DMS114 treated with DMSO at 0.1 percent for 48 hours (cell line): ENCODE results near the gene GBP7.
"Not testable (repeated sequence)": the region's sequence is repeated elsewhere in the genome, so short reads cannot be mapped to it uniquely, and the experiment has no call there.

Source experiments
- DNase-seq: peaks from one replicate; lab custom pipeline; 2025; ENCODE audit not compliant: unreplicated experiment; lab: John Stamatoyannopoulos, UW

The GBP7 gene

GRCh38 chr1:89175601-89176256 lies at the start of gene GBP7:
Gene GBP7, minus strand, starts transcription at chr1:89176003. Its CDS starts 4,068 bp downstream, at chr1:89171935.
- no peak for DNase-seq

- DNase-seq, result no peak
Observed at GRCh38 chr1:89221341-89221740, 45.5 kb upstream of the GBP7 start.

- DNase-seq, result not testable (repeated sequence)
Observed at GRCh38 chr1:89219851-89220250, 44.0 kb upstream of the GBP7 start.

- not testable (repeated sequence) for DNase-seq
Observed at GRCh38 chr1:89218941-89219340, 43.1 kb upstream of the GBP7 start.

- DNase-seq, result no peak
Observed at GRCh38 chr1:89213347-89213746, 37.5 kb upstream of the GBP7 start.

DNA sequence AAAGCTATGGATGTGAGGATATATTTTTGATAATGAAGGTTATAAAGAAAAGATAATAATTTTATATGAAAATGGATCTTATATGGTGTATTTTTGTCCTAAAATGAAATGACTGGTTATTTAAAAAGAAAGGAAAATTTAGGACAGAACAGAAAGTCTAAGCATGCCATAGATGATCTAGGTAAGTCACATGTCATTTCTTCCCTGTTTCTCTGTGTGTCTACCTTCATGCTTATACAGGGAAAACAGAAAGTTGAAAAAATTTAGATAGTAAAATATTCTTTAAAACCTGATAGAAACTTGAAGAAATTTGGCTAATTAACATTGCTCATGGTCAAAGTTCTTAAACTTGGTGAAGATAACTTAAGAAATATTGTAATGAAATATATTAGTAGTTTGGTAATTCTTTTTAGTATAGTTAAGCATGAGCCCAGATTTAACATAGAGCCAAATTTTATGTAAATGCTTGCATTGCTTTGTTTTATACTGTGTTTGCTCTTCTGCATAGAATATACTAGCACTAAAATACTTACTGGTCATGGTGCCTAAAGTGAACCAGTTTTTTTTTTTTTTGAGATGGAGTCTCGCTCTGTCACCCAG lies 35.3 kb upstream of the GBP7 start:
- DNase-seq, result no peak

GRCh38 chr1:89206373-89206772 lies 30.6 kb upstream of the GBP7 start:
- no peak for DNase-seq

DNA sequence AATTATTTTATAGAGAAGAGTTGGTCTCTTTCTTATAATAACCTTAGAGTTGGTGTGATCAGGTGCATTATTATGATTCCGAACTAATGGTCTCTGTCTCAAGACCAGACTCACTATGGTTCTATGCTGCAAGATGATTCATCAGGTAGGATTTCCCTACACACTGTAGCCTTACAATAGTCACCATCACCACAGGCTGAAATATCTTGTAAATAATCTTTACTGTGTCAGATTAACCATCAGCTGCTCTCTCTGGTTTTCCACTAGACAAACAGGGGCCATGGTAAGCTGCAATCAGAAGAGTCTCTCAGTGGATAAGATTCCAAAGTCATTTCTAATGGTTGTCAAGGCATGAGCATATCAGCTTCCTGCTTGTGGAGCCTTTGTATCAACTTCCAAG lies 27.4 kb upstream of the GBP7 start:
- DNase-seq, result no peak

DNA sequence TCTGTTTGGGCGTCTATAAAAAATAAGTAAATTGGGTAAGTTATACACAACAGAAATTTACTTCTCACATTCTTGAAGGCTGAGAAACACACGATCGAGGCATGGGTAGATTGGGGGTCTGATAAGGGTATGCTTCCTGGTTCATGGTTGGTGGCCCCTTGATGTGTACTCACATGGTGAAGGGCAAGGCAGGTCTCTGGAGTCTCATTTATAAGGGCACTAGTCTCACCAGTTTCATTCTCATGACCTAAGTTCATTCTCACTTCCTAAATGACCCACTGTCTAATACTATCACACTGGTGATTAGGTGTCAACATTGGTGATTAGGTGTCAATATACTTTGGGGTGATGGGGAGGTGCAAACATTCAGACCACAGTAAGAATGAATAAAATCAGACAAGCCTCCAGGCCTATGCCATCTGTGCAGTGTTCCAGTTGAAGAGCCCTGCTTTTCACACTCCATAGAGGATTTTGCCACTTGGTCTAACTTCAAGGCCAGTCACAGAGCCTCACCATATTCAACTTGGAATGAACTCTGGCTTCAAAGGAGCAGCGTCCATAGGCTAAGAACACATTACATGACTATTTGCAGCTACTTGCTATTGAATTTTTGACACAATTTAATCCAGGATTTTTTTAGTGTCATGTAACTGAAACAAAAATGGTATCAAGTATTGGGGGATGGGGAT lies 25.4 kb upstream of the GBP7 start:
- no peak for DNase-seq

DNA sequence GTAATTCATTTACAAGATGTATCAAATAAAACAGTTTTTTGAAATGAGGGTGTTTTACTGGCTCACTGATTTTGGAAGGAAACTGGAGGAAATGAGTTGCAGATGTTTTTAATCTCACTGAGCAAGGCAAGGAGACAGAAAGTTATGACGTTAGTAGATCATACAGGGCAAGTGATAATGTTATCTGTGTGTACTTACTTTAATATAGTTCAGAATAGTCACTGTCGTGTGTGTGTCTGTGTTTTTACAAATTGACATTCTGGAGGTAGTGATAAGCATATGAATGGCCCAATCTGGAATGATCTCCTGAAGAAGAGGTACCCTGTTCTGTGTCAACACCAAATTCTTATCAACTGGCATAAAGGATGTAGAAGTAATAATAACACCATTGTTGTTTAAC lies 24.9 kb upstream of the GBP7 start:
- DNase-seq, result no peak

DNA sequence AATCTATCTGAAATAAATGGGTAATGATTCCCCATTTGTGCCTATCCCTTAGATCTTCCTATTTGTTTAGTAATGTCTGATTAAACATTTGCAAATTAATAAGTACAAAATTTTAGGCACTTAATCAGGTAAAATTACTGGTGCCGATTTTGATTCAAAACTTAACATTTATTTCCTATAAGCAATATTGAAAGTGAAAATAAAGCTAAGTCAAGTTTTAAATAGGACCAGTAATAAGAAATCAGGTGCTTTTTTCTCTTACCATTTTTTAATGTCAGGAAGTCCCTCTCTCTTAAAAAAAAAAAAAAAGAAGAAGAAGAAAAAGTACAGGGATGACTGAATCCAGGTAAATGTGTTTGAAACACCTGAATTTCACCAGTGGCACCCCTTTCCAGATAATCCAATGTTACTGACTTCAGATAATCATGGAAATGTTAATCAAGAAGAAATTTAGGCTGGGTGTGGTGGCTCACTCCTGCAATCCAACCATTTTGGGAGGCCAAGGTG lies 23.8 kb upstream of the GBP7 start:
- no peak for DNase-seq

DNA sequence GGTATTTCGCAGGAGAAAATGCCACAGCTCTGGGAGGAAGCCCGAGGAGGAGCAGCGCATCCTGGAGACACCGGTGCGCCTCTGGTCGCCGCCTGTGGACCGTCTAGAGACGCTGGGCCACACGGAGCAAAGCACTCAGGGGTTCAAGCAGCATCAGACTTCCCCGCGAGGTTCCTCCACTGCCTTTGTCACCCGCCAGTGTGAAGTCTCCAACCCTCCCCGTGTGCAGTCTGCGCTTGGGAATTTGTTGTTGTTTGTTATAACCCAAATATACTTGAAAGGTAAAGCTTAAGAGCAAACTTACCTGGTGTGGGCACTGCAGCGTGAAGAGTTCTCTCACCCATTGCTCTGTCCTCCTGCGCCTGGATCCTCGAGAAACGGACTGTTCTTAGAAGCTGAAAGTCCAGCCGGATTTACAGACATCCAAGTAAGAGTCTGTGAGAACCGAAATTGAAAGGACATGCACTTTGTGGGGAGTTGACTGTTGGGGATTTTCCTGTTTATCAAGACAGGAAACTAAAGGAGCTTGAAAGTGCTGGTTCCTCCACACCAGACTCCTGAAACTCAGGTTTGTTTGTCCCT lies 22.8 kb upstream of the GBP7 start, which contains the start of gene GBP4:
Gene GBP4 (minus strand): TSS at position 452 of the 582 bp plus-strand sequence. CDS start 108 bp downstream, at position 344.
- DNase-seq, result peak; percentile 29

GRCh38 chr1:89198081-89198480 lies 22.3 kb upstream of the GBP7 start:
- DNase-seq, result no peak

GRCh38 chr1:89195476-89195875 lies 19.7 kb upstream of the GBP7 start:
- no peak for DNase-seq

DNA sequence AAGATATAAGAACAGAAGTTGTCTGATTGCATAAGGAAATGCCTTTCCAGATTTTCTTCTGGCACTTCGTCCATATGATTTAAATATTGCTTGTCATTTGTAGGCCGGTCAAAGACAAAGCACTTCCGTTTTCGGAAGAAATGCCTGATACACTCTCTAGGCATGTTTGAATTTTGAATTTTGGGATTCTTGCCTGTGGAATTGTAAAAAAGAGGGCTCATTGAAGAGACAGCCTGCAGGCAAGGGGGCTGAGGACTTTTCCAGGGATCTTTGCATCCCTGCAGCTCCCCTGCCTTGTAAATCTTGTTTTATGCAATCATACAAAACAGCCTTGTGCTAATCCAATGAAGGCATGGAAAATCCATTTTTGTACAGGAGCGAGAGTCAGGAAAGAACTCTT lies 15.5 kb upstream of the GBP7 start:
- DNase-seq, result no peak

GRCh38 chr1:89190017-89190416 lies 14.2 kb upstream of the GBP7 start:
- no peak for DNase-seq

- DNase-seq, result no peak
Observed at GRCh38 chr1:89179343-89179742, 3.5 kb upstream of the GBP7 start.

- no peak for DNase-seq
Observed at GRCh38 chr1:89176971-89177370, 1.2 kb upstream of the GBP7 start.

- no peak for DNase-seq
Observed at GRCh38 chr1:89174491-89174890, 1.3 kb downstream of the GBP7 start.

- DNase-seq, result no peak
Observed at GRCh38 chr1:89172468-89173143, 3.2 kb downstream of the GBP7 start.

- no peak for DNase-seq
Observed at GRCh38 chr1:89171067-89171438, 4.8 kb downstream of the GBP7 start.
